BJ (cell line): ENCODE data around the gene PCSK1. TPM values are rescaled to one million over a fixed set of nuclear protein-coding genes. Genes with fewer than 3 reads are reported as not detected.

Source experiments
- CTCF ChIA-PET: fragments of 350-600 bp; formaldehyde crosslinking; extraction: SDS; loops from one replicate; lab custom pipeline; 2021; ENCODE audit warnings: antibody characterized with exemption, inconsistent platforms; lab: Yijun Ruan, JAX
- POLR2A ChIA-PET: fragments of 300-600 bp; sonication (Branson Sonifier 250); formaldehyde crosslinking; extraction: SDS; loops from one replicate; lab custom pipeline; 2021; ENCODE audit warnings: antibody characterized with exemption; lab: Charles Lee
- DNase-seq: peaks from one replicate; pipeline ENCODE4 v3.0.0-alpha.2; 2011; ENCODE audit warnings: low read depth
- H3K27me3 ChIP-seq: 2 replicates; pipeline ENCODE4 v1.6.0; 2011; ENCODE audit warnings: low read length; ENCODE audit not compliant: control insufficient read depth, insufficient read depth
- H3K36me3 ChIP-seq: 2 replicates; pipeline ENCODE4 v1.5.1; 2011; ENCODE audit warnings: low read length; ENCODE audit not compliant: control insufficient read depth, insufficient read depth
- H3K4me3 ChIP-seq: 2 replicates; pipeline ENCODE4 v1.5.1; 2011; ENCODE audit warnings: low read depth, mild to moderate bottlenecking, control low read depth, low read length
- polyA plus RNA-seq: library from polyadenylated mRNA; depleted of rRNA; stranded (reverse); fragments of >200 nt; gene quantifications from 2 replicates; pipeline ENCODE4 v1.2.3, GENCODE V29; 2011; rRNA removed
- TF ChIP-seq, protein P1 (sequence below): IDR thresholded peaks from 2 replicates; pipeline ENCODE4 v1.5.1; 2011; ENCODE audit warnings: low read depth, mild to moderate bottlenecking, control low read depth, inconsistent platforms, low read length, moderate library complexity; ENCODE audit not compliant: insufficient read depth

PCSK1 gene
- polyA plus RNA-seq, 1 experiment, result 0.11 TPM

DNA sequence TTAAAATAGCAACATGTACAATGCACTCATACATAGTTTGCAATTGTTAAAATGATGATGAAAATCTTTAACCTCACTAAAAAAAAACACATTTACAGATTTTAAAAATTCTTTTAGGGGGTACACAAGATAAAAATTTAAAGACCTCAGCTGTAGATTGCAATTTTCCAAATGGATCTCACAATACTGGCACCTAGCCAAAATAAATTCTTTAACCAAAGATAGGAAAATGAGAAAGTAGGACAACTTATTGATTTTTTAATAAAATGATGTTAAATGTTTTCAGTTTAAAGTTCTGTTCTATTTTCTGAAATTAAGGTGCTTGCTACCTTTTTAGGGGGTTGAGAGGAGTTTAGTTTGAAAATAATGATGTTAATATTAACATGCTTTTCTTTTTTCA is 90.0 kb downstream of the PCSK1 start:
- CTCF ChIA-PET, result interaction anchor here (0.6 to 1.7 kb wide), 6 partner anchors 27 to 706 kb away, joined by 3 to 16 read pairs (median 4); no protein-coding TSS in a partner anchor
- Histone ChIP-seq H3K27me3 (no peaks in the 10 kb centered on the region), H3K4me3 (no peak overlapping the region), H3K36me3 (no peaks in the 10 kb centered on the region)
- DNase-seq, result no peak
- TF ChIP-seq, protein P1, sequence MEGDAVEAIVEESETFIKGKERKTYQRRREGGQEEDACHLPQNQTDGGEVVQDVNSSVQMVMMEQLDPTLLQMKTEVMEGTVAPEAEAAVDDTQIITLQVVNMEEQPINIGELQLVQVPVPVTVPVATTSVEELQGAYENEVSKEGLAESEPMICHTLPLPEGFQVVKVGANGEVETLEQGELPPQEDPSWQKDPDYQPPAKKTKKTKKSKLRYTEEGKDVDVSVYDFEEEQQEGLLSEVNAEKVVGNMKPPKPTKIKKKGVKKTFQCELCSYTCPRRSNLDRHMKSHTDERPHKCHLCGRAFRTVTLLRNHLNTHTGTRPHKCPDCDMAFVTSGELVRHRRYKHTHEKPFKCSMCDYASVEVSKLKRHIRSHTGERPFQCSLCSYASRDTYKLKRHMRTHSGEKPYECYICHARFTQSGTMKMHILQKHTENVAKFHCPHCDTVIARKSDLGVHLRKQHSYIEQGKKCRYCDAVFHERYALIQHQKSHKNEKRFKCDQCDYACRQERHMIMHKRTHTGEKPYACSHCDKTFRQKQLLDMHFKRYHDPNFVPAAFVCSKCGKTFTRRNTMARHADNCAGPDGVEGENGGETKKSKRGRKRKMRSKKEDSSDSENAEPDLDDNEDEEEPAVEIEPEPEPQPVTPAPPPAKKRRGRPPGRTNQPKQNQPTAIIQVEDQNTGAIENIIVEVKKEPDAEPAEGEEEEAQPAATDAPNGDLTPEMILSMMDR, result no peak
- POLR2A ChIA-PET, result no interaction called here

DNA sequence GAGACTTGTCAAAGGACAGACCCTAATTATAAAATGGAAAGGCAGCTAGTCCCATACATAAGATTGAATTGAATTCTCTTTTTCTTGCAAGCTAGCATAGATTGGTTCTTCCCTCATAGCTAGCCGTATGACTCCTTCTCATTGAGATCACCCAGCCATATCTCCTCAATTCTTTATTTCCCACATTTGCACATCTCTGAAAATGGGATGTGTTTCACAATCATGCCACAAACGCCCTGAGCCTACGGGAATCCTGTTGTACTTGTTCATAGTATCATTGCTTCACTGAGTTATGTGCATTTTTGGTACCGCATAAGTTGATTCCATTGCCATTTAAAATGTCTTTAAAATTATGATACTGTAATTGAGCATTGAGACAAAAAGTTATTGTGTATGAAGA is 90.5 kb downstream of the PCSK1 start:
- ChIA-PET CTCF (interaction anchor here (0.5 to 1.7 kb wide), 3 partner anchors 259 to 819 kb away, joined by 3 to 16 read pairs (median 3); no protein-coding TSS in a partner anchor), POLR2A (interaction anchor here (0.5 kb wide), 1 partner anchor 461 kb away, joined by 11 read pairs; no protein-coding TSS in a partner anchor)
- DNase-seq, result no peak
- Histone ChIP-seq H3K36me3 (no peaks in the 10 kb centered on the region), H3K4me3 (no peak overlapping the region), H3K27me3 (no peaks in the 10 kb centered on the region)
- TF ChIP-seq, protein P1, result no peak

Other genes with a start within 250 kb of the PCSK1 start
- 112 and 157 TPM in 2 replicates for gene CAST, start 229.1 kb upstream of the PCSK1 start, polyA plus RNA-seq